ENCODE measurements around the gene NAA50.

NAA50 gene

GRCh38 chr3:113685124-113685523 is 60.9 kb downstream of the NAA50 start:
- DNase-seq, result no peak

- no peak for DNase-seq
These were observed 61.7 kb downstream of the NAA50 start for GRCh38 chr3:113684271-113684819.

GRCh38 chr3:113678773-113679172 is 67.3 kb downstream of the NAA50 start:
- no peak for DNase-seq

GRCh38 chr3:113677737-113678136 is 68.3 kb downstream of the NAA50 start:
- DNase-seq, result no peak

GRCh38 chr3:113676261-113676660 is 69.8 kb downstream of the NAA50 start:
- no peak for DNase-seq

- no peak for DNase-seq
These were observed 72.5 kb downstream of the NAA50 start for GRCh38 chr3:113673593-113673992.

DNA sequence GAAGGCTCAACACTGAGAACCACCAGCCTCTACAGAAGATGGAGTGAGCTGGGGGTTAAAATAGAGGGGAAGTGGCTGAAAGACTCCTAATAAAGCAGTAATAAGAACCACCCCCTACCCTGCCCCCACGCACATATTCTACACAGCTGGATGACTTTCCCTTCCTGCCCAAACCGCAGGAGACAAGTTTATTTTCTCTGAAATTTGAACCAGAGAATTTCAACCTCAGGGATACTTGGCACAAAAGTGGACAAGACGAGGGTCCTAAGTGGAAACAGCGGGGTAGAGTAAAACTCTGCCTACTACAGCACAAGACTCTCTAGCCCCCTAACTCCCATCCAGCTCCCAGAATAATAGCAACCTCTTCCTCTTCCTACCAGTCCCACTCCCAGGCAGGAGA is 78.0 kb downstream of the NAA50 start:
- DNase-seq, result no peak

Data from hippocampal formation (tissue), 2 donors.